Lower leg skin (tissue), 4 donors: Measurements from ENCODE around the gene IFNL1. TPM values are rescaled to one million over a fixed set of nuclear protein-coding genes. Genes with fewer than 3 reads are reported as not detected.

ENCODE experiments used
- DNase-seq, 2 donors: peaks; one replicate each; pipeline ENCODE4 v3.0.0-alpha.2; 2019; ENCODE audit warnings: low spot score in 2 of 2
- H3K4me3 ChIP-seq: fragments of 200-600 bp; sonication (generic); 2 replicates; pipeline ENCODE4 v1.5.1; 2017; ENCODE audit warnings: mild to moderate bottlenecking, low read depth; ENCODE audit not compliant: poor library complexity, severe bottlenecking
- CTCF ChIP-seq, 3 donors: fragments of 450-650 bp; IDR thresholded peaks; one replicate each; pipeline ENCODE4 v1.5.1; 2016; ENCODE audit warnings: antibody characterized with exemption in 3 of 3, mild to moderate bottlenecking in 3 of 3, moderate library complexity in 2 of 3
- POLR2A ChIP-seq, 2 donors: fragments of 450-650 bp; IDR thresholded peaks; one replicate each; pipeline ENCODE4 v1.6.1; 2016 to 2017; ENCODE audit warnings: antibody characterized with exemption in 2 of 2, mild to moderate bottlenecking in 1 of 2, moderate library complexity in 1 of 2
- WGBS, 2 donors: methylation state at CpG; one replicate each; pipeline ENCODE4 v1.1.5; 2018; 5-methylcytosine and 5-hydroxymethylcytosine counted together
- intact Hi-C: fragments of 100-400 bp; cut with DNase I; formaldehyde crosslinking; loops from one replicate; pipeline ENCODE4 v1.15.0; 2023; ENCODE audit warnings: low total_unique reads
- total RNA-seq, 4 donors: library from RNA; depleted of rRNA; stranded (reverse); fragments of >200 nt; gene quantifications; one replicate each; pipeline ENCODE4 v1.1.0, GENCODE V29; 2016

Gene IFNL1
- total RNA-seq, 4 donors from 2014 or later = not detected

GRCh38 chr19:39310558-39311311 lies 14.5 kb downstream of the IFNL1 start:
- 66 to 72% methylated on average over 11 of the region's 11 CpGs for WGBS, 2 donors
- H3K4me3 ChIP-seq = no peak overlapping the region
- no peak for TF ChIP-seq POLR2A (IDR thresholded peaks at IDR 0.05)
- TF ChIP-seq CTCF (IDR thresholded peaks at IDR 0.05) = no peak
- no peak for DNase-seq
- intact Hi-C loops = no loop called here

- H3K4me3 ChIP-seq = no peak overlapping the region
- intact Hi-C loops = no loop called here
- TF ChIP-seq POLR2A (IDR thresholded peaks at IDR 0.05) = no peak
- no peak for TF ChIP-seq CTCF (IDR thresholded peaks at IDR 0.05)
- 95% methylated on average over 29 to 30 of the region's 64 CpGs for WGBS, 2 donors
- DNase-seq = no peak
Observed at GRCh38 chr19:39314016-39314728, 18.0 kb downstream of the IFNL1 start.

- TF ChIP-seq CTCF (IDR thresholded peaks at IDR 0.05) = no peak
- no peak for TF ChIP-seq POLR2A (IDR thresholded peaks at IDR 0.05)
- intact Hi-C loops = no loop called here
- WGBS, 2 donors = 100% methylated on average over 1 of the region's 1 CpG
- H3K4me3 ChIP-seq = no peak overlapping the region
- no peak for DNase-seq
Observed at GRCh38 chr19:39315933-39316332, 19.7 kb downstream of the IFNL1 start.

- TF ChIP-seq CTCF (IDR thresholded peaks at IDR 0.05) (no peak), POLR2A (IDR thresholded peaks at IDR 0.05) (no peak)
- H3K4me3 ChIP-seq = no peak overlapping the region
- DNase-seq = no peak
- WGBS, 2 donors = 84 to 86% methylated on average over 12 of the region's 12 CpGs
- intact Hi-C loops = no loop called here
Observed at GRCh38 chr19:39316627-39317321, 20.6 kb downstream of the IFNL1 start.

- H3K4me3 ChIP-seq = no peak overlapping the region
- intact Hi-C loops = no loop called here
- no peak for TF ChIP-seq CTCF (IDR thresholded peaks at IDR 0.05)
- TF ChIP-seq POLR2A (IDR thresholded peaks at IDR 0.05) = no peak
- WGBS, 2 donors = 89 to 92% methylated on average over 4 of the region's 4 CpGs
- DNase-seq = no peak
Observed at GRCh38 chr19:39317476-39317875, 21.3 kb downstream of the IFNL1 start.
